GM23338 (cell line): ENCODE results near the gene MYH4. TPM values are rescaled to one million over a fixed set of nuclear protein-coding genes. Genes with fewer than 3 reads are reported as not detected.

Experiments
- ATAC-seq: fragments of 200-7000 bp; cut with Tn5 transposase; 3 replicates; pipeline ENCODE4 v1.9.1; 2020
- DNase-seq: peaks from one replicate; pipeline ENCODE4 v3.0.0-alpha.2; 2015; ENCODE audit warnings: low spot score
- H2AFZ ChIP-seq: fragments of 200-600 bp; sonication (generic); 2 replicates; pipeline ENCODE4 v1.8.0; 2016; ENCODE audit warnings: antibody characterized with exemption, mild to moderate bottlenecking, moderate library complexity
- H3F3A ChIP-seq: fragments of 200-600 bp; sonication (generic); replicated peaks from 2 replicates; pipeline ENCODE4 v1.8.0; 2017; ENCODE audit warnings: antibody characterized with exemption, mixed run types, low read depth
- H3K27ac ChIP-seq: fragments of 200-600 bp; sonication (generic); 2 replicates; pipeline ENCODE4 v1.6.1; 2016; ENCODE audit warnings: low read depth
- H3K27me3 ChIP-seq: fragments of 200-600 bp; sonication (generic); 2 replicates; pipeline ENCODE4 v1.8.0; 2016; ENCODE audit warnings: mild to moderate bottlenecking, mixed run types, moderate library complexity; ENCODE audit not compliant: insufficient read depth
- H3K36me3 ChIP-seq: fragments of 200-600 bp; sonication (generic); 2 replicates; pipeline ENCODE4 v1.8.0; 2016; ENCODE audit warnings: mild to moderate bottlenecking; ENCODE audit not compliant: insufficient read depth
- H3K4me1 ChIP-seq: fragments of 200-600 bp; sonication (generic); 2 replicates; pipeline ENCODE4 v1.8.0; 2016; ENCODE audit warnings: mild to moderate bottlenecking, moderate library complexity; ENCODE audit not compliant: insufficient read depth
- H3K4me2 ChIP-seq: fragments of 200-600 bp; sonication (generic); 2 replicates; pipeline ENCODE4 v1.7.1; 2017; ENCODE audit warnings: mixed run types
- H3K4me3 ChIP-seq: fragments of 200-600 bp; sonication (generic); 2 replicates; pipeline ENCODE4 v1.6.1; 2016; ENCODE audit warnings: mixed run types
- H3K79me2 ChIP-seq: fragments of 200-600 bp; sonication (generic); replicated peaks from 2 replicates; pipeline ENCODE4 v1.8.0; 2017; ENCODE audit warnings: mild to moderate bottlenecking; ENCODE audit not compliant: insufficient read depth
- H3K9me2 ChIP-seq: fragments of 200-600 bp; sonication (generic); 2 replicates; pipeline ENCODE4 v1.8.0; 2017; ENCODE audit not compliant: insufficient read depth
- H4K20me1 ChIP-seq: fragments of 200-600 bp; sonication (generic); replicated peaks from 2 replicates; pipeline ENCODE4 v1.8.0; 2017; ENCODE audit warnings: mild to moderate bottlenecking; ENCODE audit not compliant: insufficient read depth
- H3K27ac Mint-ChIP-seq: 2 replicates; pipeline ENCODE4 v1.8.0; 2020; ENCODE audit warnings: inconsistent platforms, mild to moderate bottlenecking, moderate library complexity, mixed read lengths
- H3K27me3 Mint-ChIP-seq: 3 replicates; pipeline ENCODE4 v1.8.0; 2022; ENCODE audit warnings: low read depth, mild to moderate bottlenecking, moderate library complexity, mixed read lengths, inconsistent platforms; ENCODE audit not compliant: insufficient read depth, poor library complexity
- H3K36me3 Mint-ChIP-seq: 3 replicates; pipeline ENCODE4 v1.8.0; 2021; ENCODE audit warnings: low read depth, mild to moderate bottlenecking, inconsistent platforms, moderate library complexity, mixed read lengths
- H3K4me1 Mint-ChIP-seq: 3 replicates; pipeline ENCODE4 v1.8.0; 2020; ENCODE audit warnings: mild to moderate bottlenecking, inconsistent platforms, mixed read lengths
- H3K4me3 Mint-ChIP-seq: 3 replicates; pipeline ENCODE4 v1.8.0; 2021; ENCODE audit warnings: moderate library complexity, mild to moderate bottlenecking, inconsistent platforms, mixed read lengths
- H3K9me3 Mint-ChIP-seq: 3 replicates; pipeline ENCODE4 v1.8.0; 2020; ENCODE audit warnings: moderate library complexity, mild to moderate bottlenecking, inconsistent platforms, mixed read lengths
- CTCF ChIP-seq, 2 experiments: fragments of 200-600 bp in 1 of 2; sonication (generic) in 1 of 2; conservative IDR thresholded peaks; 2 replicates each; pipeline versions ENCODE4 v1.5.1 to v1.6.1; 2016 to 2017; ENCODE audit warnings: antibody characterized with exemption in 2 of 2, low read depth in 2 of 2, mild to moderate bottlenecking in 2 of 2, moderate library complexity in 1 of 2
- NANOG ChIP-seq: IDR thresholded peaks from 2 replicates; pipeline ENCODE4 v1.6.1; 2016; ENCODE audit warnings: antibody characterized with exemption, borderline replicate concordance
- POLR2AphosphoS5 ChIP-seq: IDR thresholded peaks from 2 replicates; pipeline ENCODE4 v1.6.1; 2016; ENCODE audit warnings: antibody characterized with exemption, low read depth
- polyA plus RNA-seq: library from polyadenylated mRNA; unstranded; fragments of >200 nt; fragmentation: Nextera tagmentation; extraction: Ambion mirVana; gene quantifications from 2 replicates; pipeline ENCODE4 v1.2.1, GENCODE V29; 2016
- total RNA-seq: library from RNA; depleted of rRNA; stranded (reverse); fragments of >200 nt; shearing (Covaris generic); gene quantifications from 2 replicates; pipeline ENCODE4 v1.2.3, GENCODE V29; 2014; rRNA removed
- TF ChIP-seq, protein P1 (sequence below): IDR thresholded peaks from 2 replicates; pipeline ENCODE4 v1.6.1; 2016; ENCODE audit warnings: antibody characterized with exemption

Gene MYH4
- total and polyA plus RNA-seq, 2 experiments from 2014 or later = not detected

DNA sequence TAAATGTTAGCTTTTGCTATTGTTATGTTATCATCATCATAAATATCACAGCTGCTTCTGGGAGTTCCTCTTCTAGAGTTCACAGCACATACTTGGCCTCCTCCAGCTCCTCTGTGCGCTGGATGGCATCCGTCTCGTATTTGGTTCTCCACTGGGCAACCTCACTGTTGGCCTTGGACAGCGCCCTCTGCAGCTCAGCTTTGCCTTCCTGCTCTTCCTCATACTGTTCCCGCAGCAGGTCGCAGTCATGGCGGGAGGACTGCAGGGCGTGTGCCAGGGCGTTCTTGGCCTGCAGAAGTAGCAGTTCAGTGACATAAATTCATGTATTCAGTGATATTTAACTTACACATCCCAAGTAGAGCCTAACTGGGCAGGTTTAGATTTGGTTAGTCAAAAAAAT, 71.0 kb downstream of the MYH4 start:
- DNase-seq (peak; percentile 67), ATAC-seq (peak; percentile 51)
- Histone ChIP-seq H3K9me2 (no peaks in the 10 kb centered on the region), H3K27me3 (no peaks in the 10 kb centered on the region), H3K27ac (no peak overlapping the region), H3K79me2 (no peaks in the 10 kb centered on the region), H2AFZ (no peak overlapping the region), H3K4me2 (no peak overlapping the region), H3K4me1 (no peaks in the 10 kb centered on the region), H3K36me3 (no peaks in the 10 kb centered on the region), H3K4me3 (no peak overlapping the region), H4K20me1 (no peaks in the 10 kb centered on the region), H3F3A (no peaks in the 10 kb centered on the region)
- H3K4me1 Mint-ChIP-seq = no peaks in the 10 kb centered on the region
- H3K36me3 Mint-ChIP-seq = no peaks in the 10 kb centered on the region
- TF ChIP-seq CTCF (conservative IDR thresholded peaks at IDR 0.05; ENCODE audit: low read depth in 2 of 2) (peak; percentile 67 to 85), NANOG (no peak)
- H3K27ac Mint-ChIP-seq = no peak overlapping the region
- H3K27me3 Mint-ChIP-seq = no peaks in the 10 kb centered on the region
- no peaks in the 10 kb centered on the region for H3K9me3 Mint-ChIP-seq
- H3K4me3 Mint-ChIP-seq = no peak overlapping the region

DNA sequence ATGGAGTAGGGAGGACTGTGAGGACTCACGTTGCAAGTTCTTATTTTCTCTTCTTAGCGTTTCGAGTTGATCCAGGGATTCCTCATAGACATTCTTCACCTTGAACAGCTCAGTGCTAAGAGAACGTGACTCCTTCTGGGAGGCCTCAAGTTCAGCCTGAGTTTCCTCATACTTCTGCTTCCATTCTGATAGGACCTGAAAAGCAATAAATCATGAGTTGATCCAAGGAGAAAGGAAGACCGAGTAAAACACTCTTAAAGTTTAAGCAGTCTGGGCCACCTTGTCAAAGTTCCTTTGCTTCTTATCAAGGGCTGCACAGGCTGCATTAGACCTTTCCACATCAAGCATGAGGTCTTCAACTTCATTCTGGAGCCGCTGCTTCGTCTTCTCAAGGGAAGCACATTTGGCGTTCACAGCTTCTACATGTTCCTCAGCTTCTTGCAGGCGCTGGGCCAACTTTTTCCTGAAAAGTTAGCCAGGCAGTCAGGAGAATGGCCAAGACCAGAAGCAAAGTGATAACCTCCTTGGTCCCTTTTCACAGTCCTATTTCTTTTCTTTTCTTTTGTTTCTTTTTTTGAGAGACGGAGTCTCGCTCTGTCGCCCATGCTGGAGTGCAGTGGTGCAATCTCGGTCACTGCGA, 72.7 kb downstream of the MYH4 start:
- Mint-ChIP-seq H3K9me3 (no peaks in the 10 kb centered on the region), H3K36me3 (no peaks in the 10 kb centered on the region), H3K27me3 (peaks cover 1% of the 10 kb centered on the region), H3K27ac (no peak overlapping the region), H3K4me3 (no peak overlapping the region), H3K4me1 (no peaks in the 10 kb centered on the region)
- no peak for DNase-seq
- no peaks in the 10 kb centered on the region for H3K4me1 ChIP-seq
- no peak overlapping the region for H3K4me2 ChIP-seq
- no peaks in the 10 kb centered on the region for H3K79me2 ChIP-seq
- no peak overlapping the region for H3K4me3 ChIP-seq
- no peaks in the 10 kb centered on the region for H3K27me3 ChIP-seq
- no peak overlapping the region for H3K27ac ChIP-seq
- no peaks in the 10 kb centered on the region for H3F3A ChIP-seq
- no peak for ATAC-seq
- H2AFZ ChIP-seq = peak overlapping the region; percentile 56; the same call in 1 of the 2 replicates
- no peaks in the 10 kb centered on the region; the same call in 1 of the 2 replicates for H3K9me2 ChIP-seq
- TF ChIP-seq, protein P1, sequence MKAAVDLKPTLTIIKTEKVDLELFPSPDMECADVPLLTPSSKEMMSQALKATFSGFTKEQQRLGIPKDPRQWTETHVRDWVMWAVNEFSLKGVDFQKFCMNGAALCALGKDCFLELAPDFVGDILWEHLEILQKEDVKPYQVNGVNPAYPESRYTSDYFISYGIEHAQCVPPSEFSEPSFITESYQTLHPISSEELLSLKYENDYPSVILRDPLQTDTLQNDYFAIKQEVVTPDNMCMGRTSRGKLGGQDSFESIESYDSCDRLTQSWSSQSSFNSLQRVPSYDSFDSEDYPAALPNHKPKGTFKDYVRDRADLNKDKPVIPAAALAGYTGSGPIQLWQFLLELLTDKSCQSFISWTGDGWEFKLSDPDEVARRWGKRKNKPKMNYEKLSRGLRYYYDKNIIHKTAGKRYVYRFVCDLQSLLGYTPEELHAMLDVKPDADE = no peak
- no peak for TF ChIP-seq POLR2AphosphoS5
- H4K20me1 ChIP-seq = no peaks in the 10 kb centered on the region
- H3K36me3 ChIP-seq = no peaks in the 10 kb centered on the region

- Histone ChIP-seq H3K27ac (no peak overlapping the region), H3K4me1 (no peaks in the 10 kb centered on the region), H3K4me3 (no peak overlapping the region), H3K27me3 (no peaks in the 10 kb centered on the region), H3K79me2 (no peaks in the 10 kb centered on the region), H3K4me2 (no peak overlapping the region), H3K9me2 (no peaks in the 10 kb centered on the region; the same call in 1 of the 2 replicates), H3F3A (no peaks in the 10 kb centered on the region), H2AFZ (peak overlapping the region; percentile 63; the same call in 1 of the 2 replicates), H4K20me1 (no peaks in the 10 kb centered on the region), H3K36me3 (no peaks in the 10 kb centered on the region)
- H3K36me3 Mint-ChIP-seq = no peaks in the 10 kb centered on the region
- ATAC-seq (no peak), DNase-seq (no peak)
- no peaks in the 10 kb centered on the region for H3K4me1 Mint-ChIP-seq
- H3K27me3 Mint-ChIP-seq = peaks cover 1% of the 10 kb centered on the region
- no peaks in the 10 kb centered on the region for H3K9me3 Mint-ChIP-seq
- no peak overlapping the region for H3K27ac Mint-ChIP-seq
- no peak overlapping the region for H3K4me3 Mint-ChIP-seq
- TF ChIP-seq POLR2AphosphoS5 = no peak
Measured at GRCh38 chr17:10394201-10394887, 75.0 kb downstream of the MYH4 start.

Other genes starting within 250 kb of the MYH4 start
- gene MYH13, start 96.6 kb downstream of the MYH4 start, total RNA-seq = not detected in 2 replicates
- not detected in 2 replicates for gene MYH13, start 96.6 kb downstream of the MYH4 start, polyA plus RNA-seq
- not detected in 2 replicates for gene MYH8, start 47.6 kb downstream of the MYH4 start, total RNA-seq
- not detected in 2 replicates for gene MYH8, start 47.6 kb downstream of the MYH4 start, polyA plus RNA-seq
- gene MYH1, start 49.0 kb upstream of the MYH4 start, total RNA-seq = not detected in 2 replicates
- gene MYH1, start 49.0 kb upstream of the MYH4 start, polyA plus RNA-seq = not detected in 2 replicates
- gene MYH2, start 80.1 kb upstream of the MYH4 start, total RNA-seq = 17.9 and 27.7 TPM in 2 replicates
- 6.6 and 7.5 TPM in 2 replicates for gene MYH2, start 80.1 kb upstream of the MYH4 start, polyA plus RNA-seq
- gene MYH3, start 187.8 kb upstream of the MYH4 start, total RNA-seq = 1.1 and 1.8 TPM in 2 replicates
- gene MYH3, start 187.8 kb upstream of the MYH4 start, polyA plus RNA-seq = 0.73 and 0.84 TPM in 2 replicates
- gene SCO1, start 228.0 kb upstream of the MYH4 start, total RNA-seq = 69.4 and 72.5 TPM in 2 replicates
- gene SCO1, start 228.0 kb upstream of the MYH4 start, polyA plus RNA-seq = 37.6 and 43.9 TPM in 2 replicates
- 4.8 and 8.8 TPM in 2 replicates for gene ADPRM, start 228.0 kb upstream of the MYH4 start, total RNA-seq
- 6.8 and 7.6 TPM in 2 replicates for gene ADPRM, start 228.0 kb upstream of the MYH4 start, polyA plus RNA-seq